ENCODE results near the gene ZMPSTE24. TPM values are rescaled to one million over a fixed set of nuclear protein-coding genes. Genes with fewer than 3 reads are reported as not detected.
"Not testable (repeated sequence)": the region's sequence is repeated elsewhere in the genome, so short reads cannot be mapped to it uniquely, and the experiment has no call there.

The ZMPSTE24 gene
- total RNA-seq (10 to 100 TPM in 4 of 5 experiments, 1 to 10 TPM in 1; 9.5 to 31.0 (median 14.1) TPM), polyA plus RNA-seq (10 to 100 TPM; 14.5 to 19.2 TPM), total RNA-seq (10.5 reads per million, percentile 37 among the genes with 10 or more reads in this experiment)

GRCh38 chr1:40257688-40258444 lies at the start of gene ZMPSTE24:
Gene ZMPSTE24 (plus strand): TSS chr1:40258236. CDS start chr1:40258272, 36 bp downstream.
- Mint-ChIP-seq H3K27ac (peak within 1 kb of the TSS; percentile 97 to 100 (median 100)), H3K4me3 (peak within 1 kb of the TSS; percentile 91 to 100 (median 98)), H3K9me3 (no peaks in the 10 kb centered on the region), H3K36me3 (peaks cover 4 to 26% (median 23%) of the 10 kb centered on the region in 5 donors), H3K27me3 (peaks cover 0 to 4% (median 0%) of the 10 kb centered on the region in 5 donors), H3K4me1 (peaks cover 27 to 71% (median 60%) of the 10 kb centered on the region in 7 donors)
- ATAC-seq (peak; percentile 98), DNase-seq (peak; percentile 84 to 98 (median 95))
- Histone ChIP-seq H3K36me3 (ENCODE audit: control insufficient read depth in 2 of 3, insufficient read depth in 3 of 3, low read length in 3 of 3) (peaks cover 0 to 21% (median 11%) of the 10 kb centered on the region in 3 experiments), H3K27me3 (ENCODE audit: control insufficient read depth in 2 of 2, insufficient read depth in 2 of 2, low read length in 2 of 2) (no peaks in the 10 kb centered on the region), H3K9me3 (ENCODE audit: control insufficient read depth in 2 of 3, low read length in 3 of 3) (no peaks in the 10 kb centered on the region), H3K4me3 (ENCODE audit: low read length) (peak within 1 kb of the TSS; percentile 98), H3K27ac (ENCODE audit: low read depth, low read length) (peak within 1 kb of the TSS; percentile 98), H3K4me1 (ENCODE audit: control insufficient read depth in 2 of 2, insufficient read depth in 2 of 2, low read length in 2 of 2) (peaks cover 14% of the 10 kb centered on the region in 2 donors)
- intact Hi-C loops (cut with micrococcal nuclease), result loop anchor here (1.0 to 10.0 kb wide), 17 partner anchors 17 to 604 kb away; partner anchors contain the start of genes CAP1 (in 2 of the 2), RLF (in 2 of the 2), ZFP69B (in 2 of the 2) and ZNF684 (in 2 of the 2)
- ChIA-PET POLR2A (interaction anchor here (0.7 to 1.8 kb wide), 16 partner anchors 9 to 722 kb away, joined by 3 to 9 read pairs (median 4); partner anchors contain the start of genes CAP1, COL9A2, CTPS1 and NFYC), CTCF (interaction anchor here (0.8 to 1.2 kb wide), 3 partner anchors 84 to 146 kb away, joined by 3 to 6 read pairs (median 3); no protein-coding TSS in a partner anchor)

DNA sequence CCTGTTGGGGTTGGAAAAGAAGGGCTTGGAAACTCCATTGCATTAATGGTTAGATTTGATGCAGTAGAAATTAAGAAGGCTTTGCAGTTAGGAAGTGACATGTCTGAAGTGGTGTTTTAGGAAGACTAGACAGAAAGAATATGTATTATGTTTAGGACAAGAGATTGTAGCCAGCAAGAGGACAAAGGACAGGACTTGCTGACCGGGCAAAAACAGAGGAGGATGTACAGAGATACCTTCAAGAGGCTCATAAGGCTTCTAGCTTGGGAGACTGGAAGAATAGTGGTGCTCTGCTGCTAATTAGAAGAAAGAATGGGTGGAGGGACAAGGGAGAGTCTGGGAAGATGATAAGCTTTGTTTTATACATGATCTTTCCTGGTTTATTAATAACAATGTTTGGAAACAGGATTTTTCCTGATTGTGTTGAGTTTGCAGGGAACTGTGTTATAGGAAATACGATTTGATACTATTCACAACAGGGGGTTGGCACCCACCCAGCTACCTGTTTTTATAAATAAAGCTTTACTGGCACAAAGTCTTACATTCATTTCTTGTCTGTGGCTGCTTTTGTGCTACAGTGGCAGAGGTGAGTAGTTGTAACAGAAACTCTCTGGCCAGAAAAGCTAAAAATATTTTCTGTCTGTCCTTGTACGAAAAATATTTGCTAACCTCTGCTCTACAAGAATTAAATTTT lies 47.4 kb upstream of the ZMPSTE24 start:
- Histone ChIP-seq H3K9me3 (ENCODE audit: control insufficient read depth in 2 of 3, low read length in 3 of 3) (no peaks in the 10 kb centered on the region), H3K27me3 (ENCODE audit: control insufficient read depth in 2 of 2, insufficient read depth in 2 of 2, low read length in 2 of 2) (no peaks in the 10 kb centered on the region), H3K36me3 (ENCODE audit: control insufficient read depth in 2 of 3, insufficient read depth in 3 of 3, low read length in 3 of 3) (peaks cover 0 to 35% (median 3%) of the 10 kb centered on the region in 3 experiments), H3K4me3 (ENCODE audit: low read length) (no peak overlapping the region), H3K4me1 (ENCODE audit: control insufficient read depth in 2 of 2, insufficient read depth in 2 of 2, low read length in 2 of 2) (no peaks in the 10 kb centered on the region), H3K27ac (ENCODE audit: low read depth, low read length) (no peak overlapping the region)
- Mint-ChIP-seq H3K36me3 (peaks cover 13 to 47% (median 30%) of the 10 kb centered on the region in 5 donors), H3K4me3 (no peak overlapping the region), H3K9me3 (no peaks in the 10 kb centered on the region), H3K4me1 (peaks cover 3 to 28% (median 13%) of the 10 kb centered on the region in 7 donors), H3K27ac (peak overlapping the region in 1 of 9 donors; percentile 31), H3K27me3 (no peaks in the 10 kb centered on the region)
- ATAC-seq, result no peak
- CTCF ChIA-PET, result no interaction called here
- no peak for DNase-seq
- intact Hi-C loops (cut with micrococcal nuclease), result no loop called here
- POLR2A ChIA-PET, result no interaction called here

- H3K4me1 Mint-ChIP-seq, result peaks cover 0 to 16% (median 4%) of the 10 kb centered on the region in 7 donors
- H3K4me3 Mint-ChIP-seq, result no peak overlapping the region
- intact Hi-C loops (cut with micrococcal nuclease), result no loop called here
- H3K36me3 Mint-ChIP-seq, result peaks cover 0 to 26% (median 12%) of the 10 kb centered on the region in 5 donors
- CTCF ChIA-PET, result no interaction called here
- POLR2A ChIA-PET, result interaction anchor here (0.6 to 0.7 kb wide), 2 partner anchors 175 to 194 kb away, joined by 3 read pairs; no protein-coding TSS in a partner anchor
- no peaks in the 10 kb centered on the region for H3K27me3 ChIP-seq (ENCODE audit: control insufficient read depth in 2 of 2, insufficient read depth in 2 of 2, low read length in 2 of 2)
- no peaks in the 10 kb centered on the region for H3K27me3 Mint-ChIP-seq
- H3K9me3 Mint-ChIP-seq, result no peaks in the 10 kb centered on the region
- H3K36me3 ChIP-seq (ENCODE audit: control insufficient read depth in 2 of 3, insufficient read depth in 3 of 3, low read length in 3 of 3), result peaks cover 0 to 3% (median 0%) of the 10 kb centered on the region in 3 experiments
- no peaks in the 10 kb centered on the region for H3K9me3 ChIP-seq (ENCODE audit: control insufficient read depth in 2 of 3, low read length in 3 of 3)
- no peak overlapping the region for H3K4me3 ChIP-seq (ENCODE audit: low read length)
- ATAC-seq, result no peak
- no peak for DNase-seq
- peak overlapping the region in 2 of 9 donors; percentile 16 to 36 for H3K27ac Mint-ChIP-seq
- H3K4me1 ChIP-seq (ENCODE audit: control insufficient read depth in 2 of 2, insufficient read depth in 2 of 2, low read length in 2 of 2), result no peaks in the 10 kb centered on the region
- H3K27ac ChIP-seq (ENCODE audit: low read depth, low read length), result no peak overlapping the region
Measured at GRCh38 chr1:40218333-40218732, 39.7 kb upstream of the ZMPSTE24 start.

- H3K27me3 Mint-ChIP-seq; H3K4me3 Mint-ChIP-seq; H3K4me1 ChIP-seq (ENCODE audit: control insufficient read depth in 2 of 2, insufficient read depth in 2 of 2, low read length in 2 of 2); H3K9me3 Mint-ChIP-seq; CTCF ChIA-PET; DNase-seq; POLR2A ChIA-PET; H3K27me3 ChIP-seq (ENCODE audit: control insufficient read depth in 2 of 2, insufficient read depth in 2 of 2, low read length in 2 of 2); H3K27ac ChIP-seq (ENCODE audit: low read depth, low read length); ATAC-seq; H3K4me3 ChIP-seq (ENCODE audit: low read length); H3K27ac Mint-ChIP-seq; H3K36me3 ChIP-seq (ENCODE audit: control insufficient read depth in 2 of 3, insufficient read depth in 3 of 3, low read length in 3 of 3); H3K9me3 ChIP-seq (ENCODE audit: control insufficient read depth in 2 of 3, low read length in 3 of 3): not testable (repeated sequence)
- Mint-ChIP-seq H3K36me3 (peaks cover 0 to 23% (median 8%) of the 10 kb centered on the region in 5 donors), H3K4me1 (peaks cover 0 to 14% (median 4%) of the 10 kb centered on the region in 7 donors)
- intact Hi-C loops (cut with micrococcal nuclease), result loop anchor here in 1 of 2 donors (5.0 kb wide), 1 partner anchor 36 kb away; the partner anchor contains the start of gene ZMPSTE24
Measured at GRCh38 chr1:40221471-40221905, 36.5 kb upstream of the ZMPSTE24 start.

DNA sequence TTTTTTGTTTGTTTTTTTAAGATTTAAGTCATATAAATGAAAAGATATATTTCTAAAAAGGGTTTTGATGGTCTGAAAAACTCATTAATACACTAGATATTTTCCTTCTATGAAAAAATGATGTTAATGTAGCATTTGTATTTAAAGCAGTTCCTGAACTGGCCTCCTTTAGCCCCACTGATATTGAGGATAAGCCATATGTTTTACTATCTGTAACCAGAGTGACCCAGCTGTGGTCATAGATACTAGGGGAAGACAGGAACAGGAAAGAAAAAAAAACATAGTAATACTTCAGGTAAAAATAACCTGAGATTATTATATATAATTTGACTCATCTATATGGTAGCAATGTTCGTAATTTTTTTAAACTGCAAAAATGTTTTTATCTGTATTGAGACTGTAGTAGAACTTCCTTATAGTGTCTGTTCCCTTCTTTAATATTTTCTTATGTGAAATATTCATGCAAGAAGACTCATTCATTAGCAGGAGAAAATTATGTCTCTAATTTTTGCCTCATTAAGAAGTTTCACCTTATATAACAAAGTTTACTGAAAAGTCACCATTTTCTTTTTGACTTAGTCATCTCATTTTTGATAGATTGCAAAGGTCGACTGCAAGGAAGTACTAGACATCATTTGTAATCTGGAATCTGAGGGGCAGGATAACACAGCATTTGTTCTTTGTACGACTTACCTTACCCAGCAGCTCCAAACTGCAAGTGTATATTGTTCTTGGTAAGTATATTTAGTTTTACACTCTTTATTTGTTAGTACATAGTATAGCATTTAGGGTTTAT lies 35.9 kb upstream of the ZMPSTE24 start:
- DNase-seq (no peak), ATAC-seq (no peak)
- peaks cover 0 to 20% (median 11%) of the 10 kb centered on the region in 5 donors for H3K36me3 Mint-ChIP-seq
- H3K27ac ChIP-seq (ENCODE audit: low read depth, low read length), result no peak overlapping the region
- intact Hi-C loops (cut with micrococcal nuclease), result loop anchor here in 1 of 2 donors (5.0 kb wide), 1 partner anchor 35 kb away; the partner anchor contains the start of gene ZMPSTE24
- H3K27ac Mint-ChIP-seq, result no peak overlapping the region
- H3K4me3 Mint-ChIP-seq, result no peak overlapping the region
- ChIA-PET CTCF (no interaction called here), POLR2A (interaction anchor here (0.6 kb wide), 1 partner anchor 307 kb away, joined by 3 read pairs; no protein-coding TSS in a partner anchor)
- no peaks in the 10 kb centered on the region for H3K27me3 Mint-ChIP-seq
- H3K27me3 ChIP-seq (ENCODE audit: control insufficient read depth in 2 of 2, insufficient read depth in 2 of 2, low read length in 2 of 2), result no peaks in the 10 kb centered on the region
- H3K36me3 ChIP-seq (ENCODE audit: control insufficient read depth in 2 of 3, insufficient read depth in 3 of 3, low read length in 3 of 3), result peaks cover 0 to 1% (median 0%) of the 10 kb centered on the region in 3 experiments
- peaks cover 0 to 14% (median 4%) of the 10 kb centered on the region in 7 donors for H3K4me1 Mint-ChIP-seq
- H3K4me1 ChIP-seq (ENCODE audit: control insufficient read depth in 2 of 2, insufficient read depth in 2 of 2, low read length in 2 of 2), result no peaks in the 10 kb centered on the region
- no peaks in the 10 kb centered on the region for H3K9me3 ChIP-seq (ENCODE audit: control insufficient read depth in 2 of 3, low read length in 3 of 3)
- no peak overlapping the region for H3K4me3 ChIP-seq (ENCODE audit: low read length)
- peaks cover 0 to 2% (median 0%) of the 10 kb centered on the region in 11 donors for H3K9me3 Mint-ChIP-seq
